ENCODE results near the gene XRRA1. TPM values are rescaled to one million over a fixed set of nuclear protein-coding genes. Genes with fewer than 3 reads are reported as not detected.

The XRRA1 gene
- total RNA-seq, 1 donor from 2014 or later: 11.4 TPM

- Histone ChIP-seq H3K4me3 (no peak overlapping the region), H3K36me3 (peaks cover 13 to 60% of the 10 kb centered on the region in 2 donors), H3K27ac (no peak overlapping the region), H3K9me3 (no peaks in the 10 kb centered on the region), H3K4me1 (no peaks in the 10 kb centered on the region), H3K27me3 (no peaks in the 10 kb centered on the region)
- TF ChIP-seq, protein P1, sequence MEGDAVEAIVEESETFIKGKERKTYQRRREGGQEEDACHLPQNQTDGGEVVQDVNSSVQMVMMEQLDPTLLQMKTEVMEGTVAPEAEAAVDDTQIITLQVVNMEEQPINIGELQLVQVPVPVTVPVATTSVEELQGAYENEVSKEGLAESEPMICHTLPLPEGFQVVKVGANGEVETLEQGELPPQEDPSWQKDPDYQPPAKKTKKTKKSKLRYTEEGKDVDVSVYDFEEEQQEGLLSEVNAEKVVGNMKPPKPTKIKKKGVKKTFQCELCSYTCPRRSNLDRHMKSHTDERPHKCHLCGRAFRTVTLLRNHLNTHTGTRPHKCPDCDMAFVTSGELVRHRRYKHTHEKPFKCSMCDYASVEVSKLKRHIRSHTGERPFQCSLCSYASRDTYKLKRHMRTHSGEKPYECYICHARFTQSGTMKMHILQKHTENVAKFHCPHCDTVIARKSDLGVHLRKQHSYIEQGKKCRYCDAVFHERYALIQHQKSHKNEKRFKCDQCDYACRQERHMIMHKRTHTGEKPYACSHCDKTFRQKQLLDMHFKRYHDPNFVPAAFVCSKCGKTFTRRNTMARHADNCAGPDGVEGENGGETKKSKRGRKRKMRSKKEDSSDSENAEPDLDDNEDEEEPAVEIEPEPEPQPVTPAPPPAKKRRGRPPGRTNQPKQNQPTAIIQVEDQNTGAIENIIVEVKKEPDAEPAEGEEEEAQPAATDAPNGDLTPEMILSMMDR (IDR thresholded peaks at IDR 0.05): no peak
- intact Hi-C loops (cut with DNase I): no loop called here
- no peak for DNase-seq (ENCODE audit: low spot score in 2 of 2)
Observed at GRCh38 chr11:74847895-74848294, 101.0 kb downstream of the XRRA1 start.

DNA sequence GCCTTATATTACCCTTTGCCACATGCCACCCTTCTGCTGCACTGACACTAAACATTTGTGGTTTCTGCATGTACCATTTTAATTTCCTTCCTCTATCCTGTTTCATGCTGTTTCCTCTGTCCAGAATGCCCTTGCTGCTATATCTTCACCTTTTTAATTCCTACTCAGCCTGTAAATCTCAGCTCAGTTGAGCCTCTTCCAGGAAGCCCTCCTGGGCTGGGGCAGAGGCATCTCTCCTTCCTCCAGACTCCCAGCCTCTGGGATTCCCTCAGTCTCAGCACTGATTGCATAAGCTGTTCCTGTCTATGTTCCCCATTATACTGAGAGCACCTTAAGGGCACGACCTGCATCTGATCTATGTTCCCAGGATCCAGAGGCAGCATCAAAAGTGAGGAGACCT lies 101.5 kb downstream of the XRRA1 start:
- H3K27ac ChIP-seq: no peak overlapping the region
- TF ChIP-seq, protein P1 (IDR thresholded peaks at IDR 0.05): no peak
- intact Hi-C loops (cut with DNase I): no loop called here
- DNase-seq (ENCODE audit: low spot score in 2 of 2): no peak
- no peaks in the 10 kb centered on the region for H3K27me3 ChIP-seq
- peaks cover 18 to 63% of the 10 kb centered on the region in 2 donors for H3K36me3 ChIP-seq
- H3K4me1 ChIP-seq: no peaks in the 10 kb centered on the region
- no peak overlapping the region for H3K4me3 ChIP-seq
- no peaks in the 10 kb centered on the region for H3K9me3 ChIP-seq

DNA sequence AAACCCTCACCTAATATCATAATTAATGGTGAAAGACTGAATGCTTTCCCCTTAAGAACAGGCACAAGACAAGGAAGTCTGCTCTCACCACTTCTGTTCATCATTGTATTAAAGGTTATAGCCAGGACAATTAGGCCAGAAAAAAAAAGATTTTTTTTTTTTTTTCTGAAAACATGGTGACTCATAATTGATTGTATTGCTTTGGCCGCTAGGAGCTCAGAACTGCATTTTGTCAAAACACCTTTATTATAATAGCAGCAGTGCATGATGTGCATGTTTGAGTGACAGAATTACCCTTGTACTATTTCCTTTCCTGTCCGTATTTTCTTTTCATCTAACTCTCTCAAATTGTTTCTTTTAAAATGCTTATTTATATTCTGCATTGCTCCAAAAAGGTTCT lies 102.1 kb downstream of the XRRA1 start:
- H3K36me3 ChIP-seq: peaks cover 18 to 62% of the 10 kb centered on the region in 2 donors
- no peaks in the 10 kb centered on the region for H3K27me3 ChIP-seq
- H3K27ac ChIP-seq: no peak overlapping the region
- no peaks in the 10 kb centered on the region for H3K9me3 ChIP-seq
- DNase-seq (ENCODE audit: low spot score in 2 of 2): no peak
- H3K4me1 ChIP-seq: no peaks in the 10 kb centered on the region
- intact Hi-C loops (cut with DNase I): no loop called here
- no peak overlapping the region for H3K4me3 ChIP-seq
- TF ChIP-seq, protein P1 (IDR thresholded peaks at IDR 0.05): no peak

- H3K9me3 ChIP-seq: no peaks in the 10 kb centered on the region
- H3K36me3 ChIP-seq: peaks cover 18 to 58% of the 10 kb centered on the region in 2 donors
- H3K4me1 ChIP-seq: no peaks in the 10 kb centered on the region
- no peak overlapping the region for H3K27ac ChIP-seq
- no peak for DNase-seq (ENCODE audit: low spot score in 2 of 2)
- TF ChIP-seq, protein P1 (IDR thresholded peaks at IDR 0.05): no peak
- intact Hi-C loops (cut with DNase I): no loop called here
- H3K27me3 ChIP-seq: no peaks in the 10 kb centered on the region
- no peak overlapping the region for H3K4me3 ChIP-seq
Observed at GRCh38 chr11:74845978-74846517, 102.8 kb downstream of the XRRA1 start.

GRCh38 chr11:74844865-74845264 lies 104.0 kb downstream of the XRRA1 start:
- no peak for DNase-seq (ENCODE audit: low spot score in 2 of 2)
- Histone ChIP-seq H3K36me3 (peaks cover 18 to 55% of the 10 kb centered on the region in 2 donors), H3K27me3 (no peaks in the 10 kb centered on the region), H3K27ac (no peak overlapping the region), H3K9me3 (no peaks in the 10 kb centered on the region), H3K4me3 (no peak overlapping the region), H3K4me1 (no peaks in the 10 kb centered on the region)
- TF ChIP-seq, protein P1 (IDR thresholded peaks at IDR 0.05): no peak
- intact Hi-C loops (cut with DNase I): no loop called here

- intact Hi-C loops (cut with DNase I): no loop called here
- H3K4me3 ChIP-seq: no peak overlapping the region
- H3K9me3 ChIP-seq: no peaks in the 10 kb centered on the region
- no peak for DNase-seq (ENCODE audit: low spot score in 2 of 2)
- H3K27me3 ChIP-seq: no peaks in the 10 kb centered on the region
- no peaks in the 10 kb centered on the region for H3K4me1 ChIP-seq
- H3K27ac ChIP-seq: no peak overlapping the region
- TF ChIP-seq, protein P1 (IDR thresholded peaks at IDR 0.05): no peak
- H3K36me3 ChIP-seq: peaks cover 18 to 58% of the 10 kb centered on the region in 2 donors
Observed at GRCh38 chr11:74844072-74844471, 104.8 kb downstream of the XRRA1 start.

Measured in ascending aorta (tissue), 2 donors.